Type B pancreatic cell (in vitro differentiated cells): ENCODE data around the gene CDC42BPG. TPM values are rescaled to one million over a fixed set of nuclear protein-coding genes. Genes with fewer than 3 reads are reported as not detected.

Source experiments
- DNase-seq: peaks from one replicate; pipeline ENCODE4 v3.0.0; 2021; ENCODE audit warnings: mixed read lengths; ENCODE audit not compliant: unreplicated experiment; ENCODE audit errors: extremely low spot score
- H3K27ac Mint-ChIP-seq: 2 replicates; pipeline ENCODE4 v1.8.0; 2021; ENCODE audit warnings: mild to moderate bottlenecking, mixed read lengths
- H3K27me3 Mint-ChIP-seq: 2 replicates; pipeline ENCODE4 v1.8.0; 2021; ENCODE audit warnings: mixed read lengths
- H3K36me3 Mint-ChIP-seq: 2 replicates; pipeline ENCODE4 v1.8.0; 2021; ENCODE audit warnings: mixed read lengths
- H3K4me1 Mint-ChIP-seq: one replicate; pipeline ENCODE4 v1.8.0; 2021; ENCODE audit warnings: mixed read lengths; ENCODE audit not compliant: unreplicated experiment
- H3K4me3 Mint-ChIP-seq: 2 replicates; pipeline ENCODE4 v1.8.0; 2021; ENCODE audit warnings: mild to moderate bottlenecking, mixed read lengths
- H3K9me3 Mint-ChIP-seq: 2 replicates; pipeline ENCODE4 v1.8.0; 2021; ENCODE audit warnings: mixed read lengths
- CTCF ChIP-seq: fragments of 200-600 bp; sonication (generic); conservative IDR thresholded peaks from 2 replicates; pipeline ENCODE4 v1.5.0; 2021; ENCODE audit warnings: antibody characterized with exemption, mild to moderate bottlenecking
- total RNA-seq: library from RNA; stranded (reverse); gene quantifications from 2 replicates; pipeline ENCODE4 v1.2.1, GENCODE V29; 2021; ENCODE audit warnings: low replicate concordance

CDC42BPG gene
- total RNA-seq, 1 donor from 2014 or later, result 20.1 TPM

- no peaks in the 10 kb centered on the region for H3K27me3 Mint-ChIP-seq
- H3K27ac Mint-ChIP-seq, result peak overlapping the region; percentile 88
- H3K36me3 Mint-ChIP-seq, result no peaks in the 10 kb centered on the region
- H3K4me1 Mint-ChIP-seq, result peaks cover 8% of the 10 kb centered on the region
- TF ChIP-seq CTCF, result no peak
- no peak for DNase-seq
- peak overlapping the region; percentile 86 for H3K4me3 Mint-ChIP-seq
- H3K9me3 Mint-ChIP-seq, result no peaks in the 10 kb centered on the region
Observed at GRCh38 chr11:64803846-64804345, 40.6 kb downstream of the CDC42BPG start.

- Mint-ChIP-seq H3K36me3 (no peaks in the 10 kb centered on the region), H3K27ac (peak within 1 kb of the TSS; percentile 88)
Observed at GRCh38 chr11:64803158-64803845, 41.2 kb downstream of the CDC42BPG start, which contains the start of gene MAP4K2. Gene MAP4K2 (minus strand): TSS chr11:64803214. CDS start chr11:64803149, 65 bp downstream.

GRCh38 chr11:64802370-64803157 lies 41.9 kb downstream of the CDC42BPG start:
- no peaks in the 10 kb centered on the region for H3K9me3 Mint-ChIP-seq
- peak overlapping the region; percentile 76 for H3K4me3 Mint-ChIP-seq
- no peak overlapping the region for H3K27ac Mint-ChIP-seq
- peaks cover 8% of the 10 kb centered on the region for H3K4me1 Mint-ChIP-seq
- no peak for DNase-seq
- H3K36me3 Mint-ChIP-seq, result no peaks in the 10 kb centered on the region
- no peaks in the 10 kb centered on the region for H3K27me3 Mint-ChIP-seq
- no peak for TF ChIP-seq CTCF

More at GRCh38 chr11:64803158-64803845, 41.2 kb downstream of the CDC42BPG start, which contains the start of gene MAP4K2:
- peak; percentile 89 for DNase-seq
- Mint-ChIP-seq H3K4me3 (peak within 1 kb of the TSS; percentile 86), H3K4me1 (peaks cover 8% of the 10 kb centered on the region), H3K27me3 (no peaks in the 10 kb centered on the region), H3K9me3 (no peaks in the 10 kb centered on the region)
- peak; percentile 45 for TF ChIP-seq CTCF

GRCh38 chr11:64801561-64802369 lies 42.7 kb downstream of the CDC42BPG start:
- peak overlapping the region; percentile 76 for H3K4me3 Mint-ChIP-seq
- H3K27ac Mint-ChIP-seq, result no peak overlapping the region
- no peak for DNase-seq
- H3K4me1 Mint-ChIP-seq, result peaks cover 8% of the 10 kb centered on the region
- TF ChIP-seq CTCF, result no peak
- no peaks in the 10 kb centered on the region for H3K36me3 Mint-ChIP-seq
- no peaks in the 10 kb centered on the region for H3K27me3 Mint-ChIP-seq
- no peaks in the 10 kb centered on the region for H3K9me3 Mint-ChIP-seq

GRCh38 chr11:64801158-64801464 lies 43.3 kb downstream of the CDC42BPG start:
- H3K36me3 Mint-ChIP-seq, result no peaks in the 10 kb centered on the region
- no peaks in the 10 kb centered on the region for H3K9me3 Mint-ChIP-seq
- TF ChIP-seq CTCF, result no peak
- H3K27ac Mint-ChIP-seq, result no peak overlapping the region
- DNase-seq, result no peak
- H3K4me3 Mint-ChIP-seq, result peak overlapping the region; percentile 22
- no peaks in the 10 kb centered on the region for H3K27me3 Mint-ChIP-seq
- H3K4me1 Mint-ChIP-seq, result peaks cover 8% of the 10 kb centered on the region
